ENCODE results near the gene FBH1. TPM values are rescaled to one million over a fixed set of nuclear protein-coding genes. Genes with fewer than 3 reads are reported as not detected.

The FBH1 gene
- total and polyA plus RNA-seq, 10 of the 15 experiments (the other 5 are each of a cell fraction or from before 2014, with no cell fraction given): 6.1 to 67.6 (median 47.2) TPM

GRCh38 chr10:5840314-5841307 is 49.4 kb upstream of the FBH1 start:
- peak overlapping the region; percentile 28; the same call in 1 of the 2 replicates for H3K4me3 ChIP-seq
- ChIA-PET CTCF (interaction anchor here (0.6 to 6.9 kb wide), 8 partner anchors 10 to 211 kb away, joined by 3 to 74 read pairs (median 3); partner anchors contain the start of gene GDI2), RAD21 (ENCODE audit: unreplicated experiment) (interaction anchor here (0.7 to 8.4 kb wide), 12 partner anchors 10 to 213 kb away, joined by 3 to 183 read pairs (median 7); partner anchors contain the start of genes ANKRD16, FBH1 and GDI2), SMC1A (ENCODE audit: uncharacterized antibody, unreplicated experiment) (interaction anchor here (0.7 to 8.0 kb wide), 17 partner anchors 10 to 174 kb away, joined by 3 to 86 read pairs (median 5); partner anchors contain the start of genes ANKRD16 and FBH1), POLR2A (interaction anchor here (0.7 to 4.6 kb wide), 19 partner anchors 10 to 148 kb away, joined by 3 to 45 read pairs (median 6); partner anchors contain the start of gene GDI2)
- peak overlapping the region; percentile 72 for H3K9ac ChIP-seq (ENCODE audit: control insufficient read depth, insufficient read depth, low read length)
- no peaks in the 10 kb centered on the region for H3K9me3 ChIP-seq (replicated peaks; ENCODE audit: control insufficient read depth, insufficient read depth, low read length)
- H3K27ac ChIP-seq (ENCODE audit: control insufficient read depth, insufficient read depth): peak overlapping the region; percentile 83
- H3K4me2 ChIP-seq (ENCODE audit: control insufficient read depth, insufficient read depth): peak overlapping the region; percentile 86
- peaks cover 42% of the 10 kb centered on the region for H3K4me1 ChIP-seq (ENCODE audit: control insufficient read depth, insufficient read depth, low read length)
- H2AFZ ChIP-seq (ENCODE audit: control insufficient read depth, low read depth, low read length): peak overlapping the region; percentile 87
- in situ Hi-C loops (cut with MboI) (no loop called here), intact Hi-C loops (cut with micrococcal nuclease; ENCODE audit: unreplicated experiment) (loop anchor here (1.0 to 5.0 kb wide), 2 partner anchors 21 to 137 kb away; partner anchors contain the start of gene IL15RA)
- under 1% methylated on average over 40 of the region's 40 CpGs for WGBS (ENCODE audit: insufficient coverage, insufficient replicate concordance, low lambda C conversion rate, missing lambda C conversion rate)
- no peaks in the 10 kb centered on the region for H3K36me3 ChIP-seq (ENCODE audit: control insufficient read depth in 2 of 2, insufficient read depth in 2 of 2, low read length in 1 of 2)
- ATAC-seq (peak; percentile 90), DNase-seq (ENCODE audit: low read depth, low spot score) (peak; percentile 59), FAIRE-seq (peak; percentile 23)
- H3K27me3 ChIP-seq (replicated peaks in 1 of 2; ENCODE audit: control insufficient read depth in 2 of 2, insufficient read depth in 2 of 2, low read length in 1 of 2): no peaks in the 10 kb centered on the region
- H3K79me2 ChIP-seq (ENCODE audit: control insufficient read depth, insufficient read depth, low read length): no peaks in the 10 kb centered on the region
- H4K20me1 ChIP-seq (ENCODE audit: control insufficient read depth, insufficient read depth): no peaks in the 10 kb centered on the region
- BruUV-seq (replicated peaks): TSS peak; percentile 64
- TF ChIP-seq STAT1 (conservative IDR thresholded peaks at IDR 0.05): 0 out of 2 replicates have a peak, but pooled peaks have one; percentile 34
- no peak for TF ChIP-seq SIX5 (IDR thresholded peaks at IDR 0.05; ENCODE audit: low read depth, low read length, severe bottlenecking)
- TF ChIP-seq SP1 (IDR thresholded peaks at IDR 0.05; ENCODE audit: low read depth, low read length): no peak
- TF ChIP-seq IKZF2 (IDR thresholded peaks at IDR 0.05): peak; percentile 39 to 72; a peak in 3 of 4 replicates
- peak; percentile 79 for TF ChIP-seq POLR2AphosphoS5 (IDR thresholded peaks at IDR 0.05; ENCODE audit: low read length)
- no peak for TF ChIP-seq KAT2A (conservative IDR thresholded peaks at IDR 0.05; ENCODE audit: control insufficient read depth, low read depth, low read length)
- TF ChIP-seq DPF2 (IDR thresholded peaks at IDR 0.05): peak; percentile 82; the same call in 1 of the 2 replicates
- TF ChIP-seq SMARCA5 (IDR thresholded peaks at IDR 0.05): no peak; the same call in none of the 2 replicates
- no peak for TF ChIP-seq SMAD1 (IDR thresholded peaks at IDR 0.05; ENCODE audit: low read depth, partially characterized antibody)
- no peak for TF ChIP-seq NFXL1 (IDR thresholded peaks at IDR 0.05; ENCODE audit: borderline replicate concordance)
- no peak for TF ChIP-seq ATF3 (IDR thresholded peaks at IDR 0.05; ENCODE audit: borderline replicate concordance, extremely low read depth, low read depth, low read length)
- TF ChIP-seq BMI1 (IDR thresholded peaks at IDR 0.05; ENCODE audit: borderline replicate concordance): no peak
- TF ChIP-seq ESRRA (IDR thresholded peaks at IDR 0.05; ENCODE audit: low read length): 0 out of 2 replicates have a peak, but pooled peaks have one; percentile 66
- TF ChIP-seq RCOR1 (conservative IDR thresholded peaks at IDR 0.05; ENCODE audit: low read depth, low read length): no peak
- peak; percentile 83; the same call in 1 of the 2 replicates for TF ChIP-seq MEF2A (IDR thresholded peaks at IDR 0.05; ENCODE audit: insufficient read depth, low read depth, low read length)
- no peak for TF ChIP-seq ELK1 (IDR thresholded peaks at IDR 0.05; ENCODE audit: low read depth, low read length)
- peak; percentile 71; the same call in 1 of the 2 replicates for TF ChIP-seq MAX (IDR thresholded peaks at IDR 0.05; ENCODE audit: low read depth, low read length)
- TF ChIP-seq SPI1 (IDR thresholded peaks at IDR 0.05; ENCODE audit: borderline replicate concordance, insufficient read depth, low read depth, low read length): peak; percentile 89
- peak; percentile 90 for TF ChIP-seq EED (IDR thresholded peaks at IDR 0.05; ENCODE audit: low read depth)
- TF ChIP-seq TCF3 (IDR thresholded peaks at IDR 0.05; ENCODE audit: borderline replicate concordance, insufficient read depth, low read depth, low read length): peak; percentile 95
- TF ChIP-seq ZBED1 (IDR thresholded peaks at IDR 0.05; ENCODE audit: borderline replicate concordance): peak; percentile 81
- TF ChIP-seq MEF2B (IDR thresholded peaks at IDR 0.05; ENCODE audit: partially characterized antibody, poor library complexity, severe bottlenecking): peak; percentile 92

All from GM12878 (cell line).